H9 (cell line): ENCODE data around the gene TGM3. TPM values are rescaled to one million over a fixed set of nuclear protein-coding genes. Genes with fewer than 3 reads are reported as not detected.

Experiments
- DNase-seq: peaks from one replicate; pipeline ENCODE4 v3.0.0-alpha.2; 2017
- H2AFZ ChIP-seq: one replicate; pipeline ENCODE4 v1.6.1; 2013; ENCODE audit warnings: mild to moderate bottlenecking, low read length, control low read depth, moderate library complexity
- H2AK5ac ChIP-seq: 2 replicates; pipeline ENCODE4 v1.6.1; 2013; ENCODE audit warnings: low read length, control low read depth, mixed read lengths; ENCODE audit not compliant: insufficient read length
- H2BK120ac ChIP-seq: one replicate; pipeline ENCODE4 v1.6.1; 2013; ENCODE audit warnings: low read depth, mild to moderate bottlenecking, low read length, control low read depth, inconsistent platforms; ENCODE audit not compliant: poor library complexity, severe bottlenecking
- H2BK12ac ChIP-seq: 2 replicates; pipeline ENCODE4 v1.6.1; 2013; ENCODE audit warnings: low read length, control low read depth, mixed read lengths, low read depth; ENCODE audit not compliant: insufficient read length
- H2BK15ac ChIP-seq: 2 replicates; pipeline ENCODE4 v1.6.1; 2013; ENCODE audit warnings: low read depth, low read length, control low read depth
- H2BK20ac ChIP-seq: one replicate; pipeline ENCODE4 v1.6.1; 2013; ENCODE audit warnings: low read depth, mild to moderate bottlenecking, low read length, control low read depth, inconsistent platforms; ENCODE audit not compliant: poor library complexity, severe bottlenecking
- H2BK5ac ChIP-seq: 2 replicates; pipeline ENCODE4 v1.6.1; 2013; ENCODE audit warnings: low read length, control low read depth, mixed read lengths; ENCODE audit not compliant: insufficient read length
- H3K14ac ChIP-seq: 2 replicates; pipeline ENCODE4 v1.6.1; 2013; ENCODE audit warnings: low read length, control low read depth; ENCODE audit not compliant: insufficient read depth
- H3K18ac ChIP-seq: 2 replicates; pipeline ENCODE4 v1.6.1; 2013; ENCODE audit warnings: low read depth, mild to moderate bottlenecking, mixed read lengths, low read length, control low read depth; ENCODE audit not compliant: insufficient read length
- H3K23ac ChIP-seq: 2 replicates; pipeline ENCODE4 v1.6.1; 2013; ENCODE audit warnings: low read length, control low read depth, mixed read lengths, low read depth; ENCODE audit not compliant: insufficient read length
- H3K23me2 ChIP-seq: 2 replicates; pipeline ENCODE4 v1.6.1; 2013; ENCODE audit warnings: low read depth, mild to moderate bottlenecking, mixed read lengths, low read length, control low read depth; ENCODE audit not compliant: insufficient read length, poor library complexity, severe bottlenecking
- H3K27ac ChIP-seq: 2 replicates; pipeline ENCODE4 v1.5.1; 2013; ENCODE audit warnings: low read length, control low read depth, mixed read lengths, low read depth; ENCODE audit not compliant: insufficient read length
- H3K27me3 ChIP-seq: 2 replicates; pipeline ENCODE4 v1.6.1; 2013; ENCODE audit warnings: low read length, control low read depth, inconsistent platforms; ENCODE audit not compliant: insufficient read depth
- H3K4ac ChIP-seq: 2 replicates; pipeline ENCODE4 v1.6.1; 2013; ENCODE audit warnings: low read depth, mild to moderate bottlenecking, control low read depth, inconsistent platforms, low read length, moderate library complexity
- H3K4me1 ChIP-seq: 2 replicates; pipeline ENCODE4 v1.6.1; 2013; ENCODE audit warnings: low read length, control low read depth, inconsistent platforms; ENCODE audit not compliant: insufficient read depth
- H3K4me2 ChIP-seq: 2 replicates; pipeline ENCODE4 v1.6.1; 2013; ENCODE audit warnings: low read length, control low read depth, mixed read lengths; ENCODE audit not compliant: insufficient read length, insufficient read depth
- H3K56ac ChIP-seq: 2 replicates; pipeline ENCODE4 v1.6.1; 2013; ENCODE audit warnings: low read depth, mild to moderate bottlenecking, mixed read lengths, low read length, control low read depth; ENCODE audit not compliant: insufficient read length
- H3K79me1 ChIP-seq: 2 replicates; pipeline ENCODE4 v1.6.1; 2013; ENCODE audit warnings: low read depth, mild to moderate bottlenecking, moderate library complexity, low read length, control low read depth, inconsistent platforms; ENCODE audit not compliant: insufficient read depth, poor library complexity, severe bottlenecking
- H3K79me2 ChIP-seq: 2 replicates; pipeline ENCODE4 v1.6.1; 2013; ENCODE audit warnings: low read length, control low read depth, inconsistent platforms; ENCODE audit not compliant: insufficient read depth
- H3K9ac ChIP-seq: 2 replicates; pipeline ENCODE4 v1.6.1; 2013; ENCODE audit warnings: low read length, control low read depth, mixed read lengths; ENCODE audit not compliant: insufficient read length; ENCODE audit errors: extremely low read depth
- H3K9me3 ChIP-seq: one replicate; pipeline ENCODE4 v1.6.1; 2013; ENCODE audit warnings: low read depth, low read length, inconsistent platforms; ENCODE audit not compliant: control insufficient read depth
- H3T11ph ChIP-seq: one replicate; pipeline ENCODE4 v1.6.1; 2013; ENCODE audit warnings: mild to moderate bottlenecking, low read length, control low read depth, inconsistent platforms
- H4K20me1 ChIP-seq: one replicate; pipeline ENCODE4 v1.6.1; 2013; ENCODE audit not compliant: control insufficient read depth, insufficient read length, insufficient read depth
- H4K5ac ChIP-seq: 2 replicates; pipeline ENCODE4 v1.6.1; 2013; ENCODE audit warnings: low read depth, mild to moderate bottlenecking, mixed read lengths, low read length, control low read depth; ENCODE audit not compliant: insufficient read length
- H4K8ac ChIP-seq: replicated peaks from 2 replicates; pipeline ENCODE4 v1.6.1; 2013; ENCODE audit warnings: low read length, control low read depth, mixed read lengths, low read depth; ENCODE audit not compliant: insufficient read length
- H4K91ac ChIP-seq: 2 replicates; pipeline ENCODE4 v1.6.1; 2013; ENCODE audit warnings: low read depth, mild to moderate bottlenecking, moderate library complexity, mixed read lengths, low read length, control low read depth; ENCODE audit not compliant: insufficient read length
- H3K27ac Mint-ChIP-seq, 3 experiments: 2 replicates in 2 of 3; 3 replicates in 1 of 3; pipeline ENCODE4 v1.8.0; 2020 to 2021; ENCODE audit warnings: mixed read lengths in 3 of 3, mild to moderate bottlenecking in 1 of 3, moderate library complexity in 1 of 3
- H3K27me3 Mint-ChIP-seq: 2 replicates; pipeline ENCODE4 v1.8.0; 2021; ENCODE audit warnings: low read depth, mild to moderate bottlenecking, moderate library complexity, mixed read lengths
- H3K36me3 Mint-ChIP-seq, 3 experiments: 2 replicates in 2 of 3; 3 replicates in 1 of 3; pipeline ENCODE4 v1.8.0; 2020 to 2021; ENCODE audit warnings: low read depth in 3 of 3, mixed read lengths in 3 of 3; ENCODE audit not compliant: insufficient read depth in 1 of 3
- H3K4me1 Mint-ChIP-seq, 2 experiments: 2 replicates each; pipeline ENCODE4 v1.8.0; 2020; ENCODE audit warnings: mixed read lengths in 2 of 2
- H3K4me3 Mint-ChIP-seq, 2 experiments: 2 replicates in 1 of 2; 3 replicates in 1 of 2; pipeline ENCODE4 v1.8.0; 2020 to 2021; ENCODE audit warnings: mild to moderate bottlenecking in 2 of 2, mixed read lengths in 2 of 2, moderate library complexity in 1 of 2
- H3K9me3 Mint-ChIP-seq, 2 experiments: 2 replicates in 1 of 2; 3 replicates in 1 of 2; pipeline ENCODE4 v1.8.0; 2020; ENCODE audit warnings: mild to moderate bottlenecking in 2 of 2, mixed read lengths in 2 of 2, moderate library complexity in 1 of 2
- CTCF ChIP-seq: fragments of 200-600 bp; sonication (generic); conservative IDR thresholded peaks from 3 replicates; pipeline ENCODE4 v1.8.0; 2021; ENCODE audit warnings: antibody characterized with exemption, mild to moderate bottlenecking
- WGBS: extraction: QIAGEN DNeasy Blood & Tissue Kit; methylation state at CpG from one replicate; pipeline ENCODE4 v1.1.7; 2013; ENCODE audit warnings: missing lambda C conversion rate, low lambda C conversion rate, mixed read lengths; ENCODE audit not compliant: insufficient read length; ENCODE audit errors: extremely low coverage; 5-methylcytosine and 5-hydroxymethylcytosine counted together
- total RNA-seq: library from RNA; stranded (reverse); gene quantifications from 2 replicates; pipeline ENCODE4 v1.2.1, GENCODE V29; 2021

The TGM3 gene
- total RNA-seq, 1 experiment from 2014 or later = not detected

- no CpG with 5 or more reads among the region's 3 CpGs for WGBS
- H4K91ac ChIP-seq = no peak overlapping the region
These were observed 57.4 kb downstream of the TGM3 start for GRCh38 chr20:2353231-2353630.

More at GRCh38 chr20:2353231-2353630, 57.4 kb downstream of the TGM3 start:
- Histone ChIP-seq H3K79me1 (no peaks in the 10 kb centered on the region), H2BK15ac (no peak overlapping the region), H3K14ac (no peak overlapping the region), H3K23me2 (no peaks in the 10 kb centered on the region), H3T11ph (no peak overlapping the region), H2BK12ac (no peak overlapping the region), H3K79me2 (no peaks in the 10 kb centered on the region), H2BK5ac (no peak overlapping the region), H2AFZ (no peak overlapping the region), H3K9me3 (no peaks in the 10 kb centered on the region), H3K27ac (no peak overlapping the region), H4K20me1 (no peaks in the 10 kb centered on the region), H3K4ac (no peak overlapping the region), H3K56ac (no peak overlapping the region), H2BK120ac (no peak overlapping the region), H3K27me3 (no peaks in the 10 kb centered on the region), H2AK5ac (no peak overlapping the region), H3K18ac (no peak overlapping the region), H3K4me2 (no peak overlapping the region), H4K5ac (no peak overlapping the region), H3K4me1 (no peaks in the 10 kb centered on the region), H3K23ac (no peak overlapping the region), H3K9ac (no peak overlapping the region), H4K8ac (no peak overlapping the region), H2BK20ac (no peak overlapping the region)
- Mint-ChIP-seq H3K36me3 (no peaks in the 10 kb centered on the region), H3K4me1 (peaks cover 3 to 6% of the 10 kb centered on the region in 2 experiments; a peak in 3 of 4 replicates), H3K9me3 (no peaks in the 10 kb centered on the region; a peak in 1 of 5 replicates), H3K4me3 (no peak overlapping the region), H3K27ac (no peak overlapping the region), H3K27me3 (peaks cover 6% of the 10 kb centered on the region)
- DNase-seq = no peak
- TF ChIP-seq CTCF = no peak
